Immature natural killer cell (primary cell): ENCODE results near the gene BRD2. TPM values are rescaled to one million over a fixed set of nuclear protein-coding genes. Genes with fewer than 3 reads are reported as not detected.
A peak's percentile ranks its signal among the peaks of the same experiment; 100 is the strongest.

Source experiments
- DNase-seq, 3 donors: peaks; one replicate each; pipeline ENCODE4 v3.0.0; 2022; ENCODE audit warnings: mixed read lengths in 1 of 3
- H3K27ac Mint-ChIP-seq, 6 donors: one replicate each; pipeline ENCODE4 v1.8.0; 2020; ENCODE audit warnings: mixed read lengths in 6 of 6, mild to moderate bottlenecking in 5 of 6, inconsistent platforms in 4 of 6, moderate library complexity in 3 of 6
- H3K27me3 Mint-ChIP-seq, 3 donors: one replicate each; pipeline ENCODE4 v1.8.0; 2020 to 2021; ENCODE audit warnings: low read depth in 3 of 3, mild to moderate bottlenecking in 3 of 3, mixed read lengths in 3 of 3, moderate library complexity in 3 of 3, inconsistent platforms in 1 of 3
- H3K36me3 Mint-ChIP-seq, 3 donors: one replicate each; pipeline ENCODE4 v1.8.0; 2020; ENCODE audit warnings: mixed read lengths in 3 of 3, inconsistent platforms in 2 of 3, mild to moderate bottlenecking in 2 of 3
- H3K4me1 Mint-ChIP-seq, 2 donors: one replicate each; pipeline ENCODE4 v1.8.0; 2020; ENCODE audit warnings: inconsistent platforms in 2 of 2, mild to moderate bottlenecking in 2 of 2, mixed read lengths in 2 of 2, moderate library complexity in 1 of 2
- H3K4me3 Mint-ChIP-seq, 5 donors: one replicate each; pipeline ENCODE4 v1.8.0; 2020; ENCODE audit warnings: mild to moderate bottlenecking in 5 of 5, mixed read lengths in 5 of 5, inconsistent platforms in 3 of 5, moderate library complexity in 3 of 5
- H3K9me3 Mint-ChIP-seq, 6 donors: one replicate each; pipeline ENCODE4 v1.8.0; 2020; ENCODE audit warnings: mild to moderate bottlenecking in 6 of 6, mixed read lengths in 6 of 6, inconsistent platforms in 4 of 6, moderate library complexity in 3 of 6
- polyA plus RNA-seq, 3 donors: library from polyadenylated mRNA; unstranded; fragments of 300-500 nt; fragmentation: Illumina TruSeq; gene quantifications; one replicate each; pipeline ENCODE4 v1.2.3, GENCODE V29; 2021

Gene BRD2
- polyA plus RNA-seq, 3 donors from 2014 or later, result 29.8 to 119 (median 31.5) TPM

- Mint-ChIP-seq H3K9me3 (no peaks in the 10 kb centered on the region), H3K27me3 (no peaks in the 10 kb centered on the region), H3K36me3 (no peaks in the 10 kb centered on the region), H3K27ac (no peak overlapping the region), H3K4me3 (no peak overlapping the region), H3K4me1 (peaks cover 11 to 14% of the 10 kb centered on the region in 2 donors)
- no peak for DNase-seq
Measured at GRCh38 chr6:33023536-33023935, 55.1 kb downstream of the BRD2 start.

GRCh38 chr6:33024521-33024920, 56.1 kb downstream of the BRD2 start:
- Mint-ChIP-seq H3K9me3 (no peaks in the 10 kb centered on the region), H3K4me3 (no peak overlapping the region), H3K36me3 (no peaks in the 10 kb centered on the region), H3K27ac (no peak overlapping the region), H3K27me3 (peaks cover 0 to under 1% (median 0%) of the 10 kb centered on the region in 3 donors), H3K4me1 (peaks cover 4 to 7% of the 10 kb centered on the region in 2 donors)
- no peak for DNase-seq

GRCh38 chr6:33028220-33028849, 59.9 kb downstream of the BRD2 start:
- H3K4me1 Mint-ChIP-seq, result peaks cover 0 to 4% of the 10 kb centered on the region in 2 donors
- peaks cover 1 to 6% (median 4%) of the 10 kb centered on the region in 3 donors for H3K27me3 Mint-ChIP-seq
- H3K4me3 Mint-ChIP-seq, result no peak overlapping the region
- no peak overlapping the region for H3K27ac Mint-ChIP-seq
- DNase-seq, result no peak
- no peaks in the 10 kb centered on the region for H3K9me3 Mint-ChIP-seq
- no peaks in the 10 kb centered on the region for H3K36me3 Mint-ChIP-seq

GRCh38 chr6:33029328-33030184, 61.2 kb downstream of the BRD2 start:
- Mint-ChIP-seq H3K4me1 (peaks cover 0 to 4% of the 10 kb centered on the region in 2 donors), H3K4me3 (no peak overlapping the region), H3K36me3 (peaks cover 0 to 2% (median 0%) of the 10 kb centered on the region in 3 donors), H3K9me3 (peaks cover 0 to 2% (median 0%) of the 10 kb centered on the region in 6 donors), H3K27me3 (peaks cover 3 to 8% (median 4%) of the 10 kb centered on the region in 3 donors), H3K27ac (peak overlapping the region in 3 of 6 donors; percentile 0 to 70 (median 63))
- DNase-seq, result peak in 2 of 3 donors; percentile 11 to 13

- peaks cover 4 to 8% (median 6%) of the 10 kb centered on the region in 3 donors for H3K27me3 Mint-ChIP-seq
- peaks cover 0 to 4% of the 10 kb centered on the region in 2 donors for H3K4me1 Mint-ChIP-seq
- no peak for DNase-seq
- H3K27ac Mint-ChIP-seq, result peak overlapping the region in 2 of 6 donors; percentile 0 to 63
- no peak overlapping the region for H3K4me3 Mint-ChIP-seq
- H3K9me3 Mint-ChIP-seq, result peaks cover 0 to 9% (median 4%) of the 10 kb centered on the region in 6 donors
- peaks cover 0 to 3% (median 3%) of the 10 kb centered on the region in 3 donors for H3K36me3 Mint-ChIP-seq
Measured at GRCh38 chr6:33030245-33030644, 61.9 kb downstream of the BRD2 start.

Other genes starting within 250 kb of the BRD2 start
- 1 to 10 TPM; 1.5 to 5.9 (median 2.5) TPM for gene HLA-DQA2, start 227.2 kb upstream of the BRD2 start, polyA plus RNA-seq
- 1 to 10 TPM; 1.9 to 3.8 (median 2.9) TPM for gene HLA-DQB2, start 205.1 kb upstream of the BRD2 start, polyA plus RNA-seq
- gene HLA-DOB, start 151.6 kb upstream of the BRD2 start, polyA plus RNA-seq, result 1 to 10 TPM in 2 of 3 donors, under 1 TPM in 1; 0.45 to 6.6 (median 4.8) TPM
- gene TAP2, start 129.9 kb upstream of the BRD2 start, polyA plus RNA-seq, result 10 to 100 TPM; 16.9 to 67.6 (median 30.4) TPM
- gene PSMB8, start 124.5 kb upstream of the BRD2 start, polyA plus RNA-seq, result 100 to 1,000 TPM; 495 to 696 (median 528) TPM
- gene TAP1, start 114.9 kb upstream of the BRD2 start, polyA plus RNA-seq, result 100 to 1,000 TPM; 310 to 465 (median 439) TPM
- gene PSMB9, start 114.4 kb upstream of the BRD2 start, polyA plus RNA-seq, result 1,000 to 10,000 TPM in 1 of 3 donors, 100 to 1,000 TPM in 2; 694 to 1,190 (median 822) TPM
- 100 to 1,000 TPM in 1 of 3 donors, 10 to 100 TPM in 2; 38.3 to 104 (median 89.1) TPM for gene HLA-DMB, start 27.6 kb upstream of the BRD2 start, polyA plus RNA-seq
- 10 to 100 TPM; 39.2 to 78.7 (median 69.7) TPM for gene HLA-DMA, start 15.5 kb upstream of the BRD2 start, polyA plus RNA-seq
- gene HLA-DOA, start 41.0 kb downstream of the BRD2 start, polyA plus RNA-seq, result 1 to 10 TPM in 2 of 3 donors, under 1 TPM in 1; 0.37 to 5.2 (median 2.8) TPM
- 100 to 1,000 TPM; 173 to 252 (median 202) TPM for gene HLA-DPA1, start 105.1 kb downstream of the BRD2 start, polyA plus RNA-seq
- 100 to 1,000 TPM; 183 to 353 (median 296) TPM for gene HLA-DPB1, start 107.4 kb downstream of the BRD2 start, polyA plus RNA-seq
- under 1 TPM in 2 of 3 donors, not detected in 1; 0.33 to 0.67 TPM for gene COL11A2, start 223.9 kb downstream of the BRD2 start, polyA plus RNA-seq
- gene RXRB, start 232.1 kb downstream of the BRD2 start, polyA plus RNA-seq, result 10 to 100 TPM in 1 of 3 donors, 1 to 10 TPM in 2; 6.0 to 11.8 (median 6.9) TPM
- 10 to 100 TPM; 27.4 to 67.5 (median 45.4) TPM for gene SLC39A7, start 232.3 kb downstream of the BRD2 start, polyA plus RNA-seq
- 10 to 100 TPM; 28.8 to 47.6 (median 34.3) TPM for gene HSD17B8, start 236.1 kb downstream of the BRD2 start, polyA plus RNA-seq
- 1 to 10 TPM; 5.5 to 9.5 (median 9.2) TPM for gene RING1, start 239.9 kb downstream of the BRD2 start, polyA plus RNA-seq